HG02870 (cell line): Measurements from ENCODE around the gene SLC25A4.
A peak's percentile ranks its signal among the peaks of the same experiment; 100 is the strongest.
"Not testable (repeated sequence)": the region's sequence is repeated elsewhere in the genome, so short reads cannot be mapped to it uniquely, and the experiment has no call there.

Source experiments
- ATAC-seq: cut with Tn5 transposase; IDR thresholded peaks from one replicate; pipeline ENCODE4 v1.9.1; 2021; ENCODE audit warnings: mild to moderate bottlenecking, moderate library complexity; ENCODE audit not compliant: unreplicated experiment

Gene SLC25A4

GRCh38 chr4:185142912-185143600 is at the start of gene SLC25A4:
Gene SLC25A4, plus strand, starts transcription at chr4:185143266. Its CDS starts 107 bp downstream, at chr4:185143373.
- ATAC-seq = peak; percentile 91

GRCh38 chr4:185093603-185094002 is 49.5 kb upstream of the SLC25A4 start:
- ATAC-seq = no peak

GRCh38 chr4:185096032-185096653 is 46.9 kb upstream of the SLC25A4 start:
- ATAC-seq = no peak

DNA sequence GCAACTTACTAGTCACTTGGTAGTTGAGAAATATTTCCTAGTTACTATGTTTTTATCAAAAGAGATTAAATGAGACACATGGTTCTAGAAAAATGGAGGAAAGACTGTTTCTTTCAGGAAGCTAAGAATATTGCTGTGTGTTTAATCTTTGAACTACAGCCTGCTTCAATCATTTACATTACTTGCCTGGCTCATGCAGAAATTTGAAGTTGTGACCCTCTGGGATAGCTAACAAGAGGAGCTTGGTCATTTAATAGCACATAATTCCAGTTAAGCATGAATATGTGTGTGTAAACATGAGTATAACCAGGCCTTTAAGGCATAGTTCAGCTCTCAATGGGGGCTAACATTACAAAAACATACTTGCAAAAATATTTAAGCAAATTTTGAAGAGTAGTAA is 44.6 kb upstream of the SLC25A4 start:
- no peak for ATAC-seq

DNA sequence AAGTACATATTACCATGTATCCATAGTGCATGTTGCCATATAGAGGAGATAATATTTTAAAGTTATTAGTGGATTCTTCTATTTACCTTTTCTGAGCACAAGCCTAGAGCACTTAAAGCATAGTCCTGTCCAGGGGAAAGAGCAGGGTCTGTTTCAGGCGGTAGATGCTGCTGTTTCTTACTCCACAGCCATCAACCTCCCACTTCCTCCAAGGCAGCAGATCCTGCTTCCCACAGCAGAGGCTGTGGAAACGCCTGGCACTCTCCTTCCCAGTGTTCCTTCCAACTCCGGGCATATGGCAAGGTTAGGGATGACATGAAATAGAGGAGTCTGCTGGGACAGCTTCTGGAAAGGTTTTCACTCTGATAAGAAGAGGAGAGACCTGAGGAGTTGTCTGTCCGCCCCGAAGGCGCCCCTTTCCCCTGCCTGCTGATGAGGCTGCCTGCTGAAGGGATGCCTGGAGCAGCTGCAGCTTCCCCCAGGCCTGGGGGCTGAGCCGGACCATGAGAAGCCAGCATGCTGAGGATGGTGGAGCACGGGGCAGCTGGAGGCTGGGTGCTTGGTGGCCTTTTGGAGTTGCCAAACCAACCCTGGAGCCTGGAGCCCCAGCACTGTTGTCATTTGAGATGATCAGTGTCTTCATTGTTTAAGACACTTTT is 43.9 kb upstream of the SLC25A4 start:
- ATAC-seq = no peak

DNA sequence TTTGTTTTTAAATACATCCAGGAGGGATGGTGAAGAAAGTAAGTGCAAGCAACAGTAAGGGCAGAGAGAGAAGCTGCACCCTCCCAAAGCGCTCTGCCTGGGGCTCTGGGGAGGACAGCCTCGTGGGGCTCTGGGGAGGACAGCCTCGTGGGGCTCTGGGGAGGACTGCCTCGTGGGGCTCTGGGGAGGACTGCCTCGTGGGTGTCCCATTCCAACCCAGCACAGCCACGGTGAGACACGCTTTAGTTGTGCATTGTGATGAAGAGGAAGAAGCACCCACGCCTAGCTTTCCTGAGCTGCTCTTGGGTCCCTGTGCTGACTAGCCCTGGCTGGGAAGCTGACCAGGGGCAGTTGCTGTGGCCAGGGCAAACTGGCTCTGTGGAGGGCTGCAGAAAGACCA is 43.1 kb upstream of the SLC25A4 start:
- no peak for ATAC-seq

DNA sequence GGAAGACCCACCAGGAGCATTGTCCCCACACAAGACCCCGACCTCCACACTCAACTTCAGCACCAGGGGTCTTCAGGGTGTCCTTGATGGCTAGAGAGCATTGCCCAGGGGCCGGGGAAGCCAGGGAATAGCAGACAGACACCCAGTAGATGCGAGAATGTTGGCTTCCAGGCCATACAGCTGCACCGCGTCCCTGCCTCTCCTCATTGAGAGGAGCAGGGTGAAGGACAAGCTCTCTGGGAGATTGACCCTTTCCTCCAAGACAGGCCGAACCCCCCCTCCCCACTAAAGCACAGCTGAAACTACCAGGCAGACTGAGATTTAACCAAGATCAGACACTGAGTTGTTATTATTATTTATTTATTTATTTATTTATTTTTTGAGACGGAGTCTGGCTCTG is 42.6 kb upstream of the SLC25A4 start:
- ATAC-seq = no peak

GRCh38 chr4:185101354-185101890 is 41.6 kb upstream of the SLC25A4 start:
- no peak for ATAC-seq

DNA sequence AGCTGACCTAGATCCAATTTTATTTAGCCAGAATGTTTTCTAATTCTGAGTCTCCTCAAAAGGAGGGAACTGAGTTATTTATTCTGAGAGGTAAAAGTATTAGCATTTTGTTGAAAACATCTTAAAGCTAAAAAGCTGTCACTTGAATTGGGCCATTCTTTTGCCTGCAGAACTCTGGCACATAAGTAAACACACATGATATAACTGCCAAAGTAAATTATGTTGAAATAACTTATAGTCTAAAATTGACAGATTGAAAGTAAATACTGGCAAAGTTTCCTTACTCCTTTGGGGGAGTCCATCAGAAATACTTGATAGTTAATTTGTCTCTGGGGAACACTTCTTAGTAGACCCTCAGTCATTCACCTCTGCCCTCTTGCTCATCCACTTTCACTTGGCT is 38.3 kb upstream of the SLC25A4 start:
- ATAC-seq = no peak

GRCh38 chr4:185106353-185106752 is 36.7 kb upstream of the SLC25A4 start:
- ATAC-seq = no peak

DNA sequence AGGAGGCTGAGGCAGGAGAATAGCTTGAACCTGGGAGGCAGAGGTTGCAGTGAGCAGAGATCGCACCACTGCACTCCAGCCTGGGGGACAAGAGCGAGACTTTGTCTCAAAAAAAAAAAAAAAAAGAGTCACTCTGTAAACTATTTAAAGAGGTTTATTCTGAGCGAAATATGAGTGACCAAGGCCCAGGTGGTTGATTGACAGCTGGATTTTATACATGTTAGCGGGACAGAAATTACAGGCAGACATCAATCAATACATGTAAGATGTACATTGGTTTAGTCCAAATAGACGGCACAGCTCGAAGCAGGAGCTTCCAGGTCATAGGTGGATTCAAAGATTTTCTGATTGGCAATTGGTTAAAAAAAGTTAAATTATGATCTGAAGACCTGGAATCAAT is 35.5 kb upstream of the SLC25A4 start:
- ATAC-seq = not testable (repeated sequence)

GRCh38 chr4:185108185-185108584 is 34.9 kb upstream of the SLC25A4 start:
- no peak for ATAC-seq

DNA sequence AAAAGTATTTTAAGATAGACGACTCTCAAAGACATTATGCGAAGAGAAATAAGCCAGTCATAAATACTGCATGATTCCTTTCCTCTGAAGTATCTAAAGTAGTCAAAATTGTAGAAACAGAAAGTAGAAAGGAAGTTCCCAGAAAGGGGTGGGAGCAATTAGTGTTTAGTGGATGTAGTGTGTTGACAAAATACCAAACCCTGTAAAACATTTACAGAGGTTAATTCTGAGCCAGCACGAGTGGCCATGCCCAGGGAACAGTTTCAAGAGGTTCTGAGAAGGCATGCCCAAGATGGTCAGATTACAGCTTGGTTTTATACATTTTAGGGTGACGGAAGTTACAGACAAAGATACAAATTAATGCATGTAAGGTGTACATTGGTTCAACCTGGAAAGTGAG is 34.4 kb upstream of the SLC25A4 start:
- no peak for ATAC-seq

DNA sequence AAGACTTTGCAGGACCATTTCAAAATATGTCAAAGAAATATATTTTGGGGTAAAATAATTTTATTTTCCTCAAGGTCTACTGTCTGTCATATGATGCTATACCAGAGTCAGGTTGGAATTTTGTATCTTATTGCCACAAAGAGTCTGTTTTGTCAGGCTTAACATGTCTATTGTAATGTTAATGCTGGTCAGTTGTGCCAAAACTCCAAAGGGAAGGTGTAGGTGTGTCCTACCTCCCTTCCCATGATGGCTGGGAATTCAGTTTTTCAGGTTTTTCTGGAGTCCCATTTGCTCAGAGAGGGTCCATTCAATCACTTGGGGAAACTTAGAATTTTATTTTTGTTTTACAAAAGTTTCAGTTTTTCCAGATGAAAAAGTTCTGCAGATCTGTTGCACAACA is 33.3 kb upstream of the SLC25A4 start:
- no peak for ATAC-seq

DNA sequence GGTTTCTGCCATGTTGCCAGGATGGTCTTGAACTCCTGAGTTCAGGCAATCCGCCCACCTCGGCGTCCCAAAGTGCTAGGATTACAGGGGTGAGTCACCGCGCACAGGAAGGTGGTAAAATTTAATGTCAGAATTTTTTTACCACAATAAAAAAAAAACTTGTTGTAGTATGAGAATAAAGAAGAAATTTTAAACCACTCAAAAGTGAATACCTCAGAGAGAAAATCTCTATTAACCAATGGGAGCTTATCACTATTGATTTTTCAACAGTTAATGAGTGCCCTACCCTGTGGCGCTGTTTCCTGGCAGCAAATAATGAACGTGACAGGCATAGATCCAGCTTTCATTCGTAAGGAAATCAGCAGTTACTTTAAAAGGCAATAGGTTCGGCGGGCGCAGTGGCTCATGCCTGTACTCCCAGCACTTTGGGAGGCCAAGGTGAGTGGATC is 32.7 kb upstream of the SLC25A4 start:
- no peak for ATAC-seq

- ATAC-seq = no peak
These were observed 31.0 kb upstream of the SLC25A4 start for GRCh38 chr4:185112104-185112503.

DNA sequence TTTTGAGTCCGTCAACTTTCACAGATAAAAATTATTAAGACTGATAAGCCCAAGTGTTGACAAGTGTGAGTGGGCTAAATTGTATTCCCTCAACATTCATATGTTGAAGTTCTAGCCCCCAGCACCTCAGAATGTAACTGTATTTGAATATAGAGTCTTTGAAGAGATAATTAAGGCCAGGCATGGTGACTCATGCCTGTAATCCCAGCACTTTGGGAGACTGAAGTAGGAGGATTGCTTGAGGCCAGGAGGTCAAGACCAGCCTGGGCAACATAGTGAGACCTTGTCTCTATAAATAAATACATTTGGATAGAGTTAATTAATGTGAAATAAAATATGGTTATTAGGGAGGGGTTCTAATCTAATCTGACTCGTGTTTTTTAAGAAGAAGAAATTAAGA is 29.7 kb upstream of the SLC25A4 start:
- no peak for ATAC-seq

- ATAC-seq = no peak
These were observed 27.2 kb upstream of the SLC25A4 start for GRCh38 chr4:185115827-185116232.

- no peak for ATAC-seq
These were observed 25.6 kb upstream of the SLC25A4 start for GRCh38 chr4:185117300-185117934.

GRCh38 chr4:185118876-185119275 is 24.2 kb upstream of the SLC25A4 start:
- ATAC-seq = no peak

- ATAC-seq = not testable (repeated sequence)
These were observed 23.6 kb upstream of the SLC25A4 start for GRCh38 chr4:185119467-185119866.
